Smooth muscle cell (in vitro differentiated cells): Measurements from ENCODE around the gene EFEMP1. TPM values are rescaled to one million over a fixed set of nuclear protein-coding genes. Genes with fewer than 3 reads are reported as not detected.

Experiments used
- DNase-seq: peaks from one replicate; lab custom pipeline; 2025; ENCODE audit not compliant: unreplicated experiment; lab: John Stamatoyannopoulos, UW
- H2AFZ ChIP-seq: fragments of 200-600 bp; sonication (generic); 2 replicates; pipeline ENCODE4 v1.6.0; 2016; ENCODE audit warnings: antibody characterized with exemption, low read depth, mild to moderate bottlenecking
- H3F3A ChIP-seq: fragments of 200-600 bp; sonication (generic); 2 replicates; pipeline ENCODE4 v1.6.0; 2017; ENCODE audit warnings: antibody characterized with exemption, low read depth
- H3K27ac ChIP-seq: fragments of 200-600 bp; sonication (generic); 2 replicates; pipeline ENCODE4 v1.5.1; 2016; ENCODE audit warnings: low read depth, mild to moderate bottlenecking
- H3K27me3 ChIP-seq: fragments of 200-600 bp; sonication (generic); 2 replicates; pipeline ENCODE4 v1.6.1; 2016; ENCODE audit warnings: low read depth, mild to moderate bottlenecking
- H3K36me3 ChIP-seq: fragments of 200-600 bp; sonication (generic); 2 replicates; pipeline ENCODE4 v1.5.1; 2016; ENCODE audit warnings: low read depth
- H3K4me1 ChIP-seq: fragments of 200-600 bp; sonication (generic); 2 replicates; pipeline ENCODE4 v1.5.1; 2016; ENCODE audit warnings: low read depth
- H3K4me2 ChIP-seq: fragments of 200-600 bp; sonication (generic); 2 replicates; pipeline ENCODE4 v1.6.0; 2016; ENCODE audit warnings: mild to moderate bottlenecking
- H3K4me3 ChIP-seq: fragments of 200-600 bp; sonication (generic); 2 replicates; pipeline ENCODE4 v1.5.1; 2016; ENCODE audit warnings: mild to moderate bottlenecking
- H3K79me2 ChIP-seq: fragments of 200-600 bp; sonication (generic); 2 replicates; pipeline ENCODE4 v1.6.0; 2016; ENCODE audit warnings: low read depth, mild to moderate bottlenecking
- H3K9ac ChIP-seq: fragments of 200-600 bp; sonication (generic); 2 replicates; pipeline ENCODE4 v1.6.0; 2016; ENCODE audit warnings: low read depth
- H3K9me3 ChIP-seq: fragments of 200-600 bp; sonication (generic); replicated peaks from 2 replicates; pipeline ENCODE4 v1.5.1; 2016; ENCODE audit warnings: low read depth
- H4K20me1 ChIP-seq: fragments of 200-600 bp; sonication (generic); 2 replicates; pipeline ENCODE4 v1.6.0; 2016; ENCODE audit warnings: low read depth
- CTCF ChIP-seq: fragments of 200-600 bp; sonication (generic); IDR thresholded peaks from 2 replicates; pipeline ENCODE4 v1.5.1; 2017; ENCODE audit warnings: borderline replicate concordance, mild to moderate bottlenecking, antibody characterized with exemption; ENCODE audit not compliant: insufficient read depth, poor library complexity, severe bottlenecking
- WGBS: methylation state at CpG from one replicate; pipeline ENCODE4 v1.1.7; 2016; ENCODE audit warnings: low lambda C conversion rate; 5-methylcytosine and 5-hydroxymethylcytosine counted together
- polyA plus RNA-seq: library from polyadenylated mRNA; unstranded; fragments of >200 nt; fragmentation: Nextera tagmentation; extraction: Ambion mirVana; gene quantifications from 2 replicates; pipeline ENCODE4 v1.2.1, GENCODE V29; 2016
- total RNA-seq: library from RNA; depleted of rRNA; stranded (reverse); fragments of >200 nt; gene quantifications from 2 replicates; pipeline ENCODE4 v1.2.3, GENCODE V29; 2014

EFEMP1 gene
- total and polyA plus RNA-seq, 2 experiments from 2014 or later, result 19.2 to 28.3 TPM

DNA sequence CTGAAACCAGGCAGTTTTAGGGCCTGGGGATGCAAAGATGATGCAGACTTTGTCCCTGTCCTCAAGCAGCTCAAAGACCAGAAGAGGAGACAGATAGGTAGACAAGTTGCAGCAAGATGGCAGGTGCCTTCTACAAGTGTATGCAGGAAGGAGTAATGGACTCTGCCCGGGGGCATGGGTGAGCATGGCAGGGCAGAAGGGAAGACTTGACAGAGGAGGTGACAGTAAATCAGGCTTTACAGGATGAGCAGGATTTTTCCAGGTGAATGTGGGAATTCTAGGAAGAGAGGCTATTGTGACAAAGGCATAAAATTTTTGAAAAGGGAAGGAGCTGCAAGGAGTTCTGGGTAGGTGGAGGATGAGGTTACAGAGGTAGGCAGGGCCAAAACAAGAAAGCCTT, 4.7 kb downstream of the EFEMP1 start:
- Histone ChIP-seq H3K4me1 (peaks cover 11% of the 10 kb centered on the region), H3K27ac (no peak overlapping the region), H3F3A (no peaks in the 10 kb centered on the region), H3K79me2 (no peaks in the 10 kb centered on the region), H2AFZ (no peak overlapping the region), H3K9ac (no peak overlapping the region), H3K9me3 (no peaks in the 10 kb centered on the region), H3K4me3 (no peak overlapping the region), H3K4me2 (no peak overlapping the region), H3K36me3 (no peaks in the 10 kb centered on the region), H4K20me1 (no peaks in the 10 kb centered on the region), H3K27me3 (peaks cover 37% of the 10 kb centered on the region)
- 86% methylated on average over 1 of the region's 1 CpG for WGBS
- no peak for TF ChIP-seq CTCF
- no peak for DNase-seq

DNA sequence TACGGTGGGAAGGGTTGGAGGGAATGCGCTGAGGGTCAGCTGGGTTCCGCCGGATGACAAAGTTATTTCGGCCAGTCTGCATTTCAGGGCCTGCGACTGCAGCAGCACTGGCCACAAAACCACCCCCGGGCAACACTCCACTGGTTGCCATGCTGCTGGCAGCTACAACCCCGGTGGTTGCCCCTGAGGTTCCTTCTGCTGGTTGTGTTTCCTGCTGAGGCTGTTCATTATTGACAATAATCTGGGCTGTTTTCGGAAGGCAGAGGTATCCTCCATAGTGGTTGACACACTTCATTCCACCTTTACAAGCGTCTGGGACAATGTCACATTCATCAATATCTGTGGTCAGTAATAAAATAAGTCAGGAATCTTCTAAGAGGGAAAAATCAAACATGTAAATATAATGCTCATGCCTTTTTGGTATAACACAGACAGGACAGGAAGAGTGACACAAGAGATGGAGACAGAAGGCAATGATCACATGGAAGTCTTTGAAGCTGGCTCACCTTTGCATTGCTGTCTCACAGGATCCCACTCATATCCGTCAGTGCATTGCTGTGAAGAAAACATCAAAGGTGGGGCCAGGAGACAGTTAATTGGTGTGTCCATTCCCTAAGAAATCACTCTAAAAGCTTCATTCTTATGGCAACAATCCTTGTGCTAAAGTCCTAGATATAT, 5.7 kb downstream of the EFEMP1 start:
- peaks cover 7% of the 10 kb centered on the region for H3K4me1 ChIP-seq
- WGBS, result 94% methylated on average over 11 of the region's 11 CpGs
- no peaks in the 10 kb centered on the region for H3K79me2 ChIP-seq
- no peak overlapping the region for H3K4me2 ChIP-seq
- H3K4me3 ChIP-seq, result no peak overlapping the region
- H3K36me3 ChIP-seq, result no peaks in the 10 kb centered on the region
- no peak for TF ChIP-seq CTCF
- H3F3A ChIP-seq, result no peaks in the 10 kb centered on the region
- no peaks in the 10 kb centered on the region for H3K9me3 ChIP-seq
- no peaks in the 10 kb centered on the region for H4K20me1 ChIP-seq
- H2AFZ ChIP-seq, result no peak overlapping the region
- no peak for DNase-seq
- H3K27ac ChIP-seq, result no peak overlapping the region
- H3K27me3 ChIP-seq, result peaks cover 27% of the 10 kb centered on the region
- no peak overlapping the region for H3K9ac ChIP-seq

- Histone ChIP-seq H3K4me2 (no peak overlapping the region), H3K79me2 (no peaks in the 10 kb centered on the region), H3K9ac (no peak overlapping the region), H2AFZ (no peak overlapping the region), H3K9me3 (no peaks in the 10 kb centered on the region), H3F3A (no peaks in the 10 kb centered on the region), H4K20me1 (no peaks in the 10 kb centered on the region), H3K4me3 (no peak overlapping the region), H3K27ac (no peak overlapping the region), H3K36me3 (no peaks in the 10 kb centered on the region), H3K4me1 (peaks cover under 1% of the 10 kb centered on the region), H3K27me3 (peaks cover 26% of the 10 kb centered on the region)
- DNase-seq, result no peak
- no peak for TF ChIP-seq CTCF
- 100% methylated on average over 5 of the region's 5 CpGs for WGBS
Observed at GRCh38 chr2:55917117-55917516, 6.5 kb downstream of the EFEMP1 start.

GRCh38 chr2:55916473-55917049, 7.0 kb downstream of the EFEMP1 start:
- Histone ChIP-seq H3K9ac (no peak overlapping the region), H3K4me1 (no peaks in the 10 kb centered on the region), H2AFZ (no peak overlapping the region), H3K79me2 (no peaks in the 10 kb centered on the region), H3K36me3 (no peaks in the 10 kb centered on the region), H3K4me2 (no peak overlapping the region), H3F3A (no peaks in the 10 kb centered on the region), H3K27me3 (peaks cover 26% of the 10 kb centered on the region), H3K27ac (no peak overlapping the region), H4K20me1 (no peaks in the 10 kb centered on the region), H3K4me3 (no peak overlapping the region), H3K9me3 (no peaks in the 10 kb centered on the region)
- 67% methylated on average over 7 of the region's 7 CpGs for WGBS
- no peak for DNase-seq
- TF ChIP-seq CTCF, result no peak
